HEK293 (cell line): ENCODE measurements around the gene DYNLRB2.
A peak's percentile ranks its signal among the peaks of the same experiment; 100 is the strongest.

Source experiments
- FEZF1 ChIP-seq: fragments of 450-650 bp; formaldehyde crosslinking; IDR thresholded peaks from 2 replicates; pipeline ENCODE4 v1.5.1; 2016; ENCODE audit warnings: missing biosample characterization, missing genetic modification characterization
- GLI4 ChIP-seq: fragments of 450-650 bp; formaldehyde crosslinking; IDR thresholded peaks from 2 replicates; pipeline ENCODE4 v1.5.1; 2016; ENCODE audit warnings: missing biosample characterization, missing genetic modification characterization
- GLIS1 ChIP-seq: fragments of 450-650 bp; formaldehyde crosslinking; IDR thresholded peaks from 2 replicates; pipeline ENCODE4 v1.5.1; 2016; ENCODE audit warnings: missing biosample characterization, missing genetic modification characterization
- HOXD13 ChIP-seq: sonication (generic); formaldehyde crosslinking; IDR thresholded peaks from 2 replicates; pipeline ENCODE4 v1.8.0; 2022; ENCODE audit warnings: missing genetic modification reagents, borderline replicate concordance
- OVOL3 ChIP-seq: fragments of 450-650 bp; formaldehyde crosslinking; IDR thresholded peaks from 2 replicates; pipeline ENCODE4 v1.5.1; 2016; ENCODE audit warnings: missing biosample characterization, missing genetic modification characterization
- SCRT2 ChIP-seq: fragments of 450-650 bp; formaldehyde crosslinking; IDR thresholded peaks from 2 replicates; pipeline ENCODE4 v1.5.1; 2016; ENCODE audit warnings: missing biosample characterization, missing genetic modification characterization
- YY2 ChIP-seq: fragments of 450-650 bp; formaldehyde crosslinking; IDR thresholded peaks from 2 replicates; pipeline ENCODE4 v1.5.1; 2016; ENCODE audit warnings: missing biosample characterization, missing genetic modification characterization
- ZBTB20 ChIP-seq: fragments of 450-650 bp; formaldehyde crosslinking; IDR thresholded peaks from 2 replicates; pipeline ENCODE4 v1.5.1; 2016; ENCODE audit warnings: missing biosample characterization, missing genetic modification characterization
- ZBTB21 ChIP-seq: fragments of 450-650 bp; formaldehyde crosslinking; IDR thresholded peaks from 2 replicates; pipeline ENCODE4 v1.5.1; 2017; ENCODE audit warnings: missing biosample characterization, missing genetic modification characterization
- ZFP3 ChIP-seq: fragments of 450-650 bp; formaldehyde crosslinking; IDR thresholded peaks from 2 replicates; pipeline ENCODE4 v1.5.1; 2016; ENCODE audit warnings: low read depth, missing biosample characterization, missing genetic modification characterization
- ZNF112 ChIP-seq: fragments of 450-650 bp; formaldehyde crosslinking; IDR thresholded peaks from 2 replicates; pipeline ENCODE4 v1.5.0; 2017; ENCODE audit warnings: missing biosample characterization, missing genetic modification characterization
- ZNF114 ChIP-seq: fragments of 450-650 bp; formaldehyde crosslinking; IDR thresholded peaks from 2 replicates; pipeline ENCODE4 v1.5.0; 2017; ENCODE audit warnings: missing biosample characterization, missing genetic modification characterization
- ZNF132 ChIP-seq: fragments of 450-650 bp; formaldehyde crosslinking; IDR thresholded peaks from 2 replicates; pipeline ENCODE4 v1.5.1; 2017; ENCODE audit warnings: missing biosample characterization, missing genetic modification characterization, borderline replicate concordance
- ZNF184 ChIP-seq: fragments of 450-650 bp; IDR thresholded peaks from 2 replicates; pipeline ENCODE4 v1.5.1; 2018; ENCODE audit warnings: missing biosample characterization, mild to moderate bottlenecking, missing genetic modification characterization
- ZNF302 ChIP-seq: fragments of 450-650 bp; formaldehyde crosslinking; IDR thresholded peaks from 2 replicates; pipeline ENCODE4 v1.5.1; 2016; ENCODE audit warnings: missing biosample characterization, missing genetic modification characterization, low read depth
- ZNF311 ChIP-seq: fragments of 450-650 bp; formaldehyde crosslinking; IDR thresholded peaks from 2 replicates; pipeline ENCODE4 v1.5.1; 2017; ENCODE audit warnings: missing biosample characterization, missing genetic modification characterization, borderline replicate concordance
- ZNF394 ChIP-seq: fragments of 450-650 bp; formaldehyde crosslinking; IDR thresholded peaks from 2 replicates; pipeline ENCODE4 v1.5.1; 2016; ENCODE audit warnings: missing biosample characterization, missing genetic modification characterization, mild to moderate bottlenecking, moderate library complexity, borderline replicate concordance
- ZNF521 ChIP-seq: fragments of 450-650 bp; formaldehyde crosslinking; IDR thresholded peaks from 2 replicates; pipeline ENCODE4 v1.5.1; 2017; ENCODE audit warnings: missing biosample characterization, mild to moderate bottlenecking, missing genetic modification characterization
- ZNF701 ChIP-seq: fragments of 450-650 bp; formaldehyde crosslinking; IDR thresholded peaks from 2 replicates; pipeline ENCODE4 v1.5.1; 2016; ENCODE audit warnings: missing biosample characterization, missing genetic modification characterization
- ZNF768 ChIP-seq: fragments of 450-650 bp; formaldehyde crosslinking; IDR thresholded peaks from 2 replicates; pipeline ENCODE4 v1.5.1; 2018; ENCODE audit warnings: missing biosample characterization, mild to moderate bottlenecking, missing genetic modification characterization
- ZNF776 ChIP-seq: fragments of 450-650 bp; formaldehyde crosslinking; IDR thresholded peaks from 2 replicates; pipeline ENCODE4 v1.5.0; 2017; ENCODE audit warnings: missing biosample characterization, missing genetic modification characterization, borderline replicate concordance
- ZNF792 ChIP-seq: fragments of 450-650 bp; formaldehyde crosslinking; IDR thresholded peaks from 2 replicates; pipeline ENCODE4 v1.5.1; 2016; ENCODE audit warnings: missing biosample characterization, missing genetic modification characterization
- ZNF837 ChIP-seq: fragments of 450-650 bp; formaldehyde crosslinking; IDR thresholded peaks from 2 replicates; pipeline ENCODE4 v1.5.1; 2016; ENCODE audit warnings: missing biosample characterization, missing genetic modification characterization
- ZSCAN23 ChIP-seq: fragments of 450-650 bp; formaldehyde crosslinking; IDR thresholded peaks from 2 replicates; pipeline ENCODE4 v1.5.1; 2016; ENCODE audit warnings: missing biosample characterization, missing genetic modification characterization
- TF ChIP-seq, protein P1 (sequence below): fragments of 450-650 bp; formaldehyde crosslinking; IDR thresholded peaks from 2 replicates; pipeline ENCODE4 v1.5.1; 2016; ENCODE audit warnings: missing biosample characterization, missing genetic modification characterization, borderline replicate concordance
- TF ChIP-seq, protein P2 (sequence below): fragments of 450-650 bp; formaldehyde crosslinking; conservative IDR thresholded peaks from 2 replicates; pipeline ENCODE4 v1.5.1; 2016; ENCODE audit warnings: low read depth, missing biosample characterization, missing genetic modification characterization
- TF ChIP-seq, protein P3 (sequence below): fragments of 450-650 bp; formaldehyde crosslinking; IDR thresholded peaks from 2 replicates; pipeline ENCODE4 v1.5.1; 2016; ENCODE audit warnings: missing biosample characterization, missing genetic modification characterization
- TF ChIP-seq, protein P4 (sequence below): fragments of 450-650 bp; formaldehyde crosslinking; IDR thresholded peaks from 2 replicates; pipeline ENCODE4 v1.5.0; 2017; ENCODE audit warnings: missing biosample characterization, missing genetic modification characterization, borderline replicate concordance

The DYNLRB2 gene

DNA sequence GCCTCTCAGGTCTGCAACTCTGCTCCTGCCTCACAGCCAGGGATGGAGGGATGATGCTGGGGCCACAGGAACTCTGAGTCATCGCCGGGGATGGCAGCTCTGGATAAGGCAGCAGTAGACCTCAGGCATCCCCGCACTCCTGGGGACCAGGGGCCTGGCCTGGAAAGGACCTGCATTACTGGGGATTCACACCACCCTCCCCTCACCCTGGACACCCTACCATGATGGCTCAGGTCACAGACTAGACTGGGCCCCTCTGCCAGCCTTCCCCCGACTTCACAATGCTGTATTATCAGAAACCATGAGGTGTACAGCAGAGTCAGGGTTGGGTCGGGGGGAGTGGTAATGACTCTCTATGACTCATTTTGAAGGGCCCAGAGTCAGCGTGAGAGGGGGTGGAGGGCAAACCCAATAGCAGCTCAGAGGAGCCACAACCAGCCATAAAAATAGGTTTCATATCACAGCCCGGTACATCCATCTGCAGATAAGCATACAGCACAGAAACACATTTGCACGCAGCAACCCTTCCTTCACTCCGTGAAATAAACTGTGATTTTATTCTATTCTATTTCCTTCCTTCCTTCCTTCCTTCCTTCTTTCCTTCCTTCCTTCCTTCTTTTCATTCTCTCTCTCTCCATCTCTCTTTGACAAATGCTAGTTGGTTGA is 28.8 kb downstream of the DYNLRB2 start (continued):
- TF ChIP-seq, protein P1, sequence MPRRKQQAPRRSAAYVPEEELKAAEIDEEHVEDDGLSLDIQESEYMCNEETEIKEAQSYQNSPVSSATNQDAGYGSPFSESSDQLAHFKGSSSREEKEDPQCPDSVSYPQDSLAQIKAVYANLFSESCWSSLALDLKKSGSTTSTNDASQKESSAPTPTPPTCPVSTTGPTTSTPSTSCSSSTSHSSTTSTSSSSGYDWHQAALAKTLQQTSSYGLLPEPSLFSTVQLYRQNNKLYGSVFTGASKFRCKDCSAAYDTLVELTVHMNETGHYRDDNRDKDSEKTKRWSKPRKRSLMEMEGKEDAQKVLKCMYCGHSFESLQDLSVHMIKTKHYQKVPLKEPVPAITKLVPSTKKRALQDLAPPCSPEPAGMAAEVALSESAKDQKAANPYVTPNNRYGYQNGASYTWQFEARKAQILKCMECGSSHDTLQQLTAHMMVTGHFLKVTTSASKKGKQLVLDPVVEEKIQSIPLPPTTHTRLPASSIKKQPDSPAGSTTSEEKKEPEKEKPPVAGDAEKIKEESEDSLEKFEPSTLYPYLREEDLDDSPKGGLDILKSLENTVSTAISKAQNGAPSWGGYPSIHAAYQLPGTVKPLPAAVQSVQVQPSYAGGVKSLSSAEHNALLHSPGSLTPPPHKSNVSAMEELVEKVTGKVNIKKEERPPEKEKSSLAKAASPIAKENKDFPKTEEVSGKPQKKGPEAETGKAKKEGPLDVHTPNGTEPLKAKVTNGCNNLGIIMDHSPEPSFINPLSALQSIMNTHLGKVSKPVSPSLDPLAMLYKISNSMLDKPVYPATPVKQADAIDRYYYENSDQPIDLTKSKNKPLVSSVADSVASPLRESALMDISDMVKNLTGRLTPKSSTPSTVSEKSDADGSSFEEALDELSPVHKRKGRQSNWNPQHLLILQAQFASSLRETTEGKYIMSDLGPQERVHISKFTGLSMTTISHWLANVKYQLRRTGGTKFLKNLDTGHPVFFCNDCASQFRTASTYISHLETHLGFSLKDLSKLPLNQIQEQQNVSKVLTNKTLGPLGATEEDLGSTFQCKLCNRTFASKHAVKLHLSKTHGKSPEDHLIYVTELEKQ (tag by site-specific recombination): no peak
- TF ChIP-seq, protein P2, sequence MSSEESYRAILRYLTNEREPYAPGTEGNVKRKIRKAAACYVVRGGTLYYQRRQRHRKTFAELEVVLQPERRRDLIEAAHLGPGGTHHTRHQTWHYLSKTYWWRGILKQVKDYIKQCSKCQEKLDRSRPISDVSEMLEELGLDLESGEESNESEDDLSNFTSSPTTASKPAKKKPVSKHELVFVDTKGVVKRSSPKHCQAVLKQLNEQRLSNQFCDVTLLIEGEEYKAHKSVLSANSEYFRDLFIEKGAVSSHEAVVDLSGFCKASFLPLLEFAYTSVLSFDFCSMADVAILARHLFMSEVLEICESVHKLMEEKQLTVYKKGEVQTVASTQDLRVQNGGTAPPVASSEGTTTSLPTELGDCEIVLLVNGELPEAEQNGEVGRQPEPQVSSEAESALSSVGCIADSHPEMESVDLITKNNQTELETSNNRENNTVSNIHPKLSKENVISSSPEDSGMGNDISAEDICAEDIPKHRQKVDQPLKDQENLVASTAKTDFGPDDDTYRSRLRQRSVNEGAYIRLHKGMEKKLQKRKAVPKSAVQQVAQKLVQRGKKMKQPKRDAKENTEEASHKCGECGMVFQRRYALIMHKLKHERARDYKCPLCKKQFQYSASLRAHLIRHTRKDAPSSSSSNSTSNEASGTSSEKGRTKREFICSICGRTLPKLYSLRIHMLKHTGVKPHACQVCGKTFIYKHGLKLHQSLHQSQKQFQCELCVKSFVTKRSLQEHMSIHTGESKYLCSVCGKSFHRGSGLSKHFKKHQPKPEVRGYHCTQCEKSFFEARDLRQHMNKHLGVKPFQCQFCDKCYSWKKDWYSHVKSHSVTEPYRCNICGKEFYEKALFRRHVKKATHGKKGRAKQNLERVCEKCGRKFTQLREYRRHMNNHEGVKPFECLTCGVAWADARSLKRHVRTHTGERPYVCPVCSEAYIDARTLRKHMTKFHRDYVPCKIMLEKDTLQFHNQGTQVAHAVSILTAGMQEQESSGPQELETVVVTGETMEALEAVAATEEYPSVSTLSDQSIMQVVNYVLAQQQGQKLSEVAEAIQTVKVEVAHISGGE (tag by site-specific recombination): 0 out of 2 replicates have a peak, but pooled peaks have one; percentile 17
- TF ChIP-seq ZNF701 (tag by site-specific recombination) (no peak), FEZF1 (tag by site-specific recombination) (no peak), HOXD13 (CRISPR knock-in tag) (no peak), ZFP3 (no peak), YY2 (tag by site-specific recombination) (peak; percentile 5; the same call in 1 of the 2 replicates), ZNF184 (tag by site-specific recombination) (no peak), ZNF132 (tag by site-specific recombination) (no peak), ZNF837 (tag by site-specific recombination) (no peak), ZNF792 (tag by site-specific recombination) (no peak), ZNF521 (tag by site-specific recombination) (no peak), ZNF776 (no peak), OVOL3 (tag by site-specific recombination) (no peak), ZBTB20 (tag by site-specific recombination) (peak; percentile 95), ZNF302 (tag by site-specific recombination) (no peak), ZNF311 (tag by site-specific recombination) (no peak), GLIS1 (peak; percentile 59), ZNF768 (tag by site-specific recombination) (0 out of 2 replicates have a peak, but pooled peaks have one; percentile 26), SCRT2 (tag by site-specific recombination) (peak; percentile 91), ZNF394 (tag by site-specific recombination) (peak; percentile 15; the same call in 1 of the 2 replicates), ZBTB21 (tag by site-specific recombination) (no peak), ZNF114 (tag by site-specific recombination) (no peak), ZSCAN23 (tag by site-specific recombination) (0 out of 2 replicates have a peak, but pooled peaks have one; percentile 15), GLI4 (tag by site-specific recombination) (no peak), ZNF112 (tag by site-specific recombination) (no peak)
- TF ChIP-seq, protein P3, sequence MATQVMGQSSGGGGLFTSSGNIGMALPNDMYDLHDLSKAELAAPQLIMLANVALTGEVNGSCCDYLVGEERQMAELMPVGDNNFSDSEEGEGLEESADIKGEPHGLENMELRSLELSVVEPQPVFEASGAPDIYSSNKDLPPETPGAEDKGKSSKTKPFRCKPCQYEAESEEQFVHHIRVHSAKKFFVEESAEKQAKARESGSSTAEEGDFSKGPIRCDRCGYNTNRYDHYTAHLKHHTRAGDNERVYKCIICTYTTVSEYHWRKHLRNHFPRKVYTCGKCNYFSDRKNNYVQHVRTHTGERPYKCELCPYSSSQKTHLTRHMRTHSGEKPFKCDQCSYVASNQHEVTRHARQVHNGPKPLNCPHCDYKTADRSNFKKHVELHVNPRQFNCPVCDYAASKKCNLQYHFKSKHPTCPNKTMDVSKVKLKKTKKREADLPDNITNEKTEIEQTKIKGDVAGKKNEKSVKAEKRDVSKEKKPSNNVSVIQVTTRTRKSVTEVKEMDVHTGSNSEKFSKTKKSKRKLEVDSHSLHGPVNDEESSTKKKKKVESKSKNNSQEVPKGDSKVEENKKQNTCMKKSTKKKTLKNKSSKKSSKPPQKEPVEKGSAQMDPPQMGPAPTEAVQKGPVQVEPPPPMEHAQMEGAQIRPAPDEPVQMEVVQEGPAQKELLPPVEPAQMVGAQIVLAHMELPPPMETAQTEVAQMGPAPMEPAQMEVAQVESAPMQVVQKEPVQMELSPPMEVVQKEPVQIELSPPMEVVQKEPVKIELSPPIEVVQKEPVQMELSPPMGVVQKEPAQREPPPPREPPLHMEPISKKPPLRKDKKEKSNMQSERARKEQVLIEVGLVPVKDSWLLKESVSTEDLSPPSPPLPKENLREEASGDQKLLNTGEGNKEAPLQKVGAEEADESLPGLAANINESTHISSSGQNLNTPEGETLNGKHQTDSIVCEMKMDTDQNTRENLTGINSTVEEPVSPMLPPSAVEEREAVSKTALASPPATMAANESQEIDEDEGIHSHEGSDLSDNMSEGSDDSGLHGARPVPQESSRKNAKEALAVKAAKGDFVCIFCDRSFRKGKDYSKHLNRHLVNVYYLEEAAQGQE (tag by site-specific recombination): no peak
- TF ChIP-seq, protein P4, sequence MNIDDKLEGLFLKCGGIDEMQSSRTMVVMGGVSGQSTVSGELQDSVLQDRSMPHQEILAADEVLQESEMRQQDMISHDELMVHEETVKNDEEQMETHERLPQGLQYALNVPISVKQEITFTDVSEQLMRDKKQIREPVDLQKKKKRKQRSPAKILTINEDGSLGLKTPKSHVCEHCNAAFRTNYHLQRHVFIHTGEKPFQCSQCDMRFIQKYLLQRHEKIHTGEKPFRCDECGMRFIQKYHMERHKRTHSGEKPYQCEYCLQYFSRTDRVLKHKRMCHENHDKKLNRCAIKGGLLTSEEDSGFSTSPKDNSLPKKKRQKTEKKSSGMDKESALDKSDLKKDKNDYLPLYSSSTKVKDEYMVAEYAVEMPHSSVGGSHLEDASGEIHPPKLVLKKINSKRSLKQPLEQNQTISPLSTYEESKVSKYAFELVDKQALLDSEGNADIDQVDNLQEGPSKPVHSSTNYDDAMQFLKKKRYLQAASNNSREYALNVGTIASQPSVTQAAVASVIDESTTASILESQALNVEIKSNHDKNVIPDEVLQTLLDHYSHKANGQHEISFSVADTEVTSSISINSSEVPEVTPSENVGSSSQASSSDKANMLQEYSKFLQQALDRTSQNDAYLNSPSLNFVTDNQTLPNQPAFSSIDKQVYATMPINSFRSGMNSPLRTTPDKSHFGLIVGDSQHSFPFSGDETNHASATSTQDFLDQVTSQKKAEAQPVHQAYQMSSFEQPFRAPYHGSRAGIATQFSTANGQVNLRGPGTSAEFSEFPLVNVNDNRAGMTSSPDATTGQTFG: no peak
